SKM-1 treated with dmso at 0.1 percent for 144 hours (cell line): ENCODE measurements around the gene GPR15LG.

Experiments used
- DNase-seq: peaks from one replicate; lab custom pipeline; 2025; ENCODE audit not compliant: unreplicated experiment; lab: John Stamatoyannopoulos, UW

The GPR15LG gene

DNA sequence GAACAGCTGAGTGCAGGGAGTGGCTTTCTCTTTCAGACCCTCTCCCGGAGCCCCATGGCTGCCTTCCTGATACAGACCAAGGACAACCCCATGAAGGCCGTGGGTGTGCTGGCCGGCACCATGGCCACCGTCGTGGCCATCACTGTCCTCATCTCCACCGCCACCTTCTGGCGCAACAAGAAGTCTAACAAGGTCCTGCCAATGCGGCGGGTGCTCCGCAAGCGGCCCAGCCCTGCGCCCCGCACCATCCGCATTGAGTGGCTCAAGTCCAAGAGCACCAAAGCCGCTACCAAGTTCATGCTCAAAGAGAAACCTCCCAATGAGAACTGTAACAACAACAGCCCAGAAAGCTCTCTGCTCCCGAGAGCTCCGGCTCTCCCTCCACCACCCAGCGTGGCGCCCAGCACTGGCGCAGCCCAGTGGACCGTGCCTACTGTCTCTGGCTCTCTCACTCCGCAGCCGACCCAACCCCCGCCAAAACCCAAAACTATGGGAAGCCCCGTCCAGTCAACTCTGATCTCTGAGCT is 40.5 kb downstream of the GPR15LG start:
- DNase-seq, result no peak

DNA sequence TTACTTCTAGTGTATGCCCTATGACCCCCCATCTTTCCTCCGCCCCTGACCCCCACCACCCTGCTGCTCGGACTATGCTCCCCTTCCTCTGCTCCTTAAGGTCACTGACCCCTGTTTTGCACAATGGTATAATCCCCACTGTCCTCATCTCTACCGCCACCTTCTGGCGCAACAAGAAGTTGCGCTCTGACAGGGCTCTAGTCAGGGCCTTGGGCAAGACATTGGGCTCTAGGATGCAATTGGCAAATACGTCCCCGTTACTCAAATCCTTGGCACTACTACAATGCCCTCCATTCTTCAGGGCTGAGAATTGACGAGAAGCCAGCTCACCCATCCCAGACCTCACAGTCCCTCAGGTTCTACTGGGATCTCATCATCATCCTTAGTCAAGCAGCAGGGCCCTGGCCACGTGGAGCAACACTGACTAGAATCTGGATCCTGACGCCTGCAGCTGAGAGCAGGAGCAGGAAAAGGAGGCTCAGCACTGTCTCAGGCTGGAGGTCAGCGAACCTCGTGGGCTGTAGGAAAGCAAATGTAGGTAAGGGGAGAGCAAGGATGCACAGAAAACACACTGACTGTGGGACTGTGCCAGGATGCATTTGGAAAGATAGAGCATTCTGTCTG is 41.1 kb downstream of the GPR15LG start:
- DNase-seq, result peak; percentile 10

DNA sequence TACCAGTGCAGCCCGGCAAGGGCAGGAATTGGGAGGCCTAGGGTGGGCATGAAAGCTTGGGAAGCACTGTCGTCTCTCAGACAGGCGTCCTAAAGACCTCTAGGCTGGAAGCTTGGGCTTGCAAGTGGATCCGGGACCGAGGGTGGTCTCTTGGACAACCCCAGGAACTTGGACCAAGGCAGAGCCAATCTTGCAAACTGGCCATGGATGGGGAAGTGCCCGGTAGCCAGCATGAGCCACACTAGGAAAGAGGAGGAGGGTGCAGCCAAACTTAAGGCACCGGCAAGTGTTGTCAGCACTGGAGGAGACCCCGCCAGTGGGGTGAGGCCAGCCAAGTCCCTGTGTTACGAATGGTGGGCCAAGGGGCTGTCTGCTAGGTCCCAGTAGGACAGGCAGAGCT is 43.2 kb downstream of the GPR15LG start:
- no peak for DNase-seq

DNA sequence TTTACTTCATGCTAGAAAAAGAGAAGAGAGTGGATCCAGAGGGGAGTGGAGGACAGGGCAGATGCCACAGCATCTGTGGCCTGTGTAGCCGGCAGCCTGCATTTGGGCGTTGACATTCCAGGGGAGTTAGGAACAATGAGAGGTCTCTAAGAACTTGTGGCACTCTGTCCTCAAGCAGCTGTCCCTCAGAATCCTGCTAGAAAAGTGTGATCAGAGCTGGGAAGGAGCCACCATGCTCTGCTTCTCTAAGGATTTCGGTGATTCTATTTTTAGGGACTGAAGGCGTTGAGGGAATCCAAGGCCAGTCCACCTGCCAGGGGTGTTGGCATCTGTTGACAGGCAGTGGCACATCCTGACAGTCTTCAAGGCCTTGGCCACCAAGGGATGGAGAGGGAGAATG is 44.1 kb downstream of the GPR15LG start:
- DNase-seq, result no peak

DNA sequence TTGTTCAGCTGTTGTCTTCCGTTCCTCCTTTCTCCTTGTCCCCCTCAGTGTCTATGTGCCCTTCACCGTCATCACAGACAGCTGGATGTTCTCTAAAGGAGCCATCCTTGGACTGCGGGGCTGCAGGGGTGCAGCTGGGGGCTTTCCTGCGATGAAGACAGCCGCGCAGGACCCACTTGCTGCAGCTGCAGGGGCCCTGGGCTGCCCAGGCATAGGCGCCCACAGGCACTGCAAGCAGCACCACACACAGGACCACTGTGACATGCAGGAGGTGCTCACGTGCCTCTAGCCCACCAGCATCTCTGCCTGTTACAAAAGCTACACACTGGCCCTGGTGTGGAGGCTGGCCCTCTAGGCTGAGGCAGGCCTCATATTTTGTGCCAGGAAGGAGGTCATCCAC is 48.3 kb downstream of the GPR15LG start:
- no peak for DNase-seq

DNA sequence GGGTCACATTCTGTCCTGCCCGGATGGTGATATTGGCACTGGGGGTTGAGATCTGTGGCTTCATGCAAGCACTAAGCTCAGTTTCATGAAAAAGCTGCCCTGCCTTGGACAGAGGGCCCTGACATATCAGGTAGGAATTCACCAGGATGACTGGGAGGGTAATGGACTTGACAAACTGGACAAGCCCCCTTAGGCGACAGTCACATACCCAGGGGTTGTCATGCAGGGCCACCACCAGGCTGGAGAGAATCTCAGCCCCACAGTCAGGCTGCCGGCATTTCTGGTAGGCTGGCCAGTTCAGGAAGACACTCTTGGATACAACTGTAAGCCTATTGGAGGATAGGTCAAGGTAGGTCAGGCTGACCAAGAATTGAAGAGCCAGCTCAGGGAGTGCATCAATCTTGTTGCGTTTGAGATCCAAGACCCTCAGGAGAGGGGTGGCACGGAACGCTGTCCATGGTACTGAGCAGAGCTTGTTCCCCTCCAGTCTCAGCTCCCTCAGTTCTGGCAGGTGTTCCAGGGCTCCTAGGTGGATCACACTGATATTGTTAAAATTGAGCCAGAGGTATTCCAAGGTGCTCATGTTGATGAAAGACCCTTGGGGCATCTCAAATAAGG is 50.9 kb downstream of the GPR15LG start:
- DNase-seq, result no peak

DNA sequence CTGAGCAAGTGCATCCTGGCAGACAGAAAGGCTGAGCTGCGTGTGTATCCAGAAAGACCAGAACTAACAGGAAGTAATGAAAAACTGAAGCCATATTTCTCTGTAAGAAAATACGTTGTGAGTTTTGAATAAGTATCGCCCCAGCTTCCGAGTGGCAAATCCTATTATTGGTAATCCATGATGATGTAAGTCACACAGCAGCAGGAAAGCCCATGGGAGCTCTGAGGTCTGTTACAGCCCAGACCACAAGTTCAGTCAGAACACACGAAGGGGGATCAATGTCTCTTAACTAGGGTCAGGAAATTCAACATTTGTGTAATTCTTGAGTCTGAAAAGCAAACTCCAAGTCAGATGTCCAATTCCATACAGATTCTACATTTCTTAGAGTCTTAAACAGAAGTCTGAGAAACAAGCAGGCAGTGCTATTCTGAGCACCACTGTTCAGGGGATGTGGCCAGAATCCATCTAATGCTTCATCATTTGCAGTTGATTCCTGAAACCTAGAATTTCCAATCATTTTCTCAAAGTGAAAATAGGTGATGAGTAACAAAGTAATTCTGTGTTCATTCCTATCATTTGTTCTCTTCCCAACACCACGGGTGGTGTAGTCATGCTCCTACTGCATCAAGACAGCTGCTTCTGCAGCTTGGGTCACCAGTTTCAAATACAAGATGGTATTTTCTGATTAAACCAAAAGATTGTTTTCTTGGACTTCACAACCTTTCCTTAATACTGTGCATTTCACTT is 52.0 kb downstream of the GPR15LG start, which contains the start of gene LRIT2:
Gene LRIT2 (minus strand): TSS at position 118 of the 747 bp plus-strand sequence. CDS start 24 bp downstream, at position 94.
- no peak for DNase-seq

DNA sequence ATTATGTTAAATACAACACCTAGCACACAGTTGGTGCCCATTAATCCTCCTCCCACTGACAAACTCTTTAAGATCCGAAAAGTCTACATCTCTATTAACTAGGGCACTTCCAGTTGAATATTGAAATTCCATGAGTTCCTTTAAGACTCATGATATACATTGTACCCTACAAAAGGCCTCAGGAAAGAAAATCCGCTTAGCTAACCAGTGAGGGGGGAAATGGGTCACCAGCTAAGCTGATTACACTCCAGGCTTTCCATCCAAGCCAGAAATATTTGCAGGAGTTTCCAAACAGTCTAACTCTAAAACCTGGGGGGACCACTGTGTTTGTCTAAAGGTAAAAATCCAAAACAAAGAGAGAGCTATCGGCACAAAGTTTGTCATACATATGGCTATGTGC is 53.0 kb downstream of the GPR15LG start:
- DNase-seq, result no peak

DNA sequence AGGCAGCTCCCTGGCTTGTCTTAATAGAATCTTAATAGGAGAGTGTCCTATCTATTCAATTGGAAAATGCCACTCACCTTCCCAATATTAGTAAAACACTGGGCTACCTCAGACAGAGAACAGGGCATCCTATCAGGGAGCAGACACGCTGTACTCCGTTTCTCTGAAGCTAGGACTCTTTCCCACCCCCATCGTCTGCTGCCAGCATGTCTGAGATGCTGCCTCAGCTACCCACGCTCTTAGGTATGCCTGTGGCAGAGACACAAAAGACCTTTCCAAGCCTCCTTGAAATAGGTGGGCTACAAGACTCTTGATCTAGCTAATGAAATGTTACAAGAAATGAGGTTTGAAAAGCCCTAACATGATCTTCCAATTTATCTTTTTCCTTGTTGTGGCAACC is 54.2 kb downstream of the GPR15LG start:
- no peak for DNase-seq

DNA sequence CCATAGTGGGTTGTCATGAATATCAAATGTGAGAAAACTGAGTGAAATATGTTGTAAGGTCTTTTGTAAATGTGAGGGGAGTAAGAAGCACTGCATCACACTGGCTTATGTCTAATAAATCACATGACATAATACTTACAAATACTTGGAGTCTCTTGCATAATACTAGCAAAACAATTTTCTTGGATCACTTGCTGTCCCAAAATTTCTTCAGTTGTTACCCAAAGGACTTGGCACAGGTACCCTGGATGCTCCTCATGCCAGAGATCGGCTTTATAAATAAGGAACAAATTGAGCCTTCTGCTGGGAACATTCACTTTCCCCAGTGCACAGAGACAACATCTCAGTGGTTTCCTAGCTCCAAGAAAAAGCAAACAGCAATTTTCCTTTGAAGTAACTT is 56.8 kb downstream of the GPR15LG start:
- no peak for DNase-seq

DNA sequence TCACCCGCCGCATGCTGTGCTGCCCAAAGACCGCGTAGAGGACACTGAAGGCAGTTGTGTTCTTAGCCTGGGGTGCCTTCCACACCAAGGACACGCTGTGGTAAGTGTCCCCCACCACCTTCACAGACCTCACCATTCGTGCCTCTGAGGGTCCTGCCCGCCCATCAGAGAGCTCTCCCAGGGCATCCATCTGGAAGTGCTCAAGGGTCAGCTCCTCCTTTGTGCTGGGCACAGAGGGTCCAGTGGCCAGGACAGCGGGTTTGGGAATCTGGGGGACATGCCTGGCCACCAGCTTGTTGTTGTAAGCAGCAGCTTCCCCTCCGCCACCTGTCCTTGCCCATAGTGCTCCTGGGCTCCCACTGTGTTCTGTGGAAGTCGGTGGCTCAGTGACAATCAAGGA is 58.8 kb downstream of the GPR15LG start:
- DNase-seq, result no peak

DNA sequence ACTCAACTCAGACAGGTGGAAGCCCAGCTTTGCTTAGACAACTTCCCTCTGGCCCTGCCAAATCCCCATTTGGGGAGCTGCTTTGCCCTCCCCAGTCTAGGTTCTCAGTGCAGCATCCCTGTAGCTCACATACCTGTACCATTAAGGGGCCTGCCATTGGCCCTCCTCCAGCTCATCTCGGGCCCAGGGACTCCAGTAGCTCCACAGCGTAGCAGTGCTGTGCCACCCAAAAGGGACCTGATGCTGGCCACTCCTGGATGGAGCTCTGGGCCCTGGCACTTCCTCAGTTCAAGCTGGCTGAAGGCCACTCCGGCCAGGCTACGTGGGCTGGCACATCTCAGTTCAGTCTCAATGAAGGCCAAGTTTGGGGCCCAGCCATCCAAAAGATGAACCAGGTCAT is 60.3 kb downstream of the GPR15LG start:
- no peak for DNase-seq

DNA sequence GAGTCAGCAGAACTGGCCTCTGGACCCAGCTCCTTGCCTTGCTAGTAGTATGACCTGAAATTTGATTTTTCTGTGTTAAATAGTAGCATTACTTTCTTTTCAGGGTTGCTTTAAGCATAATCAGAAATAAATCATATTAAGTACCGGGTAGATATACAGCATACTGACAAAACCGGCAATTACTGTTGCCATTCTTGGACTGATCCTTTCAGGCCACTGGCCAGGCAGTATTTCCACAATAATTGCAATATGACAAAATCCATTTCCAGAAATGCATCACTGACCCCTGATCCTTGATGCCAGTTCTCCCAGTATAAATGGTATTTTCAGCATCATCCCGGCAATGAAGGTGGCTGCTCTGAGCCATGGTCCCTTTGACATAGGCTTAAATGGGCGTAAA is 60.9 kb downstream of the GPR15LG start:
- no peak for DNase-seq
